Endometrial microvascular endothelial cells (primary cell): Measurements from ENCODE around the gene SPESP1. TPM values are rescaled to one million over a fixed set of nuclear protein-coding genes. Genes with fewer than 3 reads are reported as not detected.

Experiments used
- in situ Hi-C: cut with HindIII; loops from 2 replicates; pipeline ENCODE4 v1.10.0; 2017; ENCODE audit warnings: low sequenced_read_pairs, low pct_unique_long_range_greater_than_20kb; ENCODE audit errors: inconsistent ontology term
- total RNA-seq: library from RNA; depleted of rRNA; stranded (reverse); fragments of >200 nt; gene quantifications from one replicate; pipeline ENCODE4 v1.2.3, GENCODE V29; 2015; ENCODE audit errors: inconsistent ontology term

The SPESP1 gene
- total RNA-seq, 1 donor from 2014 or later: 1.5 TPM

GRCh38 chr15:68987676-68988075 lies 57.4 kb downstream of the SPESP1 start:
- in situ Hi-C loops: no loop called here

- in situ Hi-C loops: no loop called here
Measured at GRCh38 chr15:68989541-68990230, 59.4 kb downstream of the SPESP1 start.

- in situ Hi-C loops: no loop called here
Measured at GRCh38 chr15:68990231-68990991, 60.1 kb downstream of the SPESP1 start.

- in situ Hi-C loops: no loop called here
Measured at GRCh38 chr15:68990992-68991500, 60.7 kb downstream of the SPESP1 start.

GRCh38 chr15:68991723-68992122 lies 61.4 kb downstream of the SPESP1 start:
- in situ Hi-C loops: no loop called here

GRCh38 chr15:68992696-68993095 lies 62.4 kb downstream of the SPESP1 start:
- in situ Hi-C loops: no loop called here

GRCh38 chr15:68993276-68993675 lies 63.0 kb downstream of the SPESP1 start:
- in situ Hi-C loops: no loop called here

GRCh38 chr15:68994149-68994548 lies 63.8 kb downstream of the SPESP1 start:
- in situ Hi-C loops: no loop called here

- in situ Hi-C loops: no loop called here
Measured at GRCh38 chr15:68994981-68995761, 64.8 kb downstream of the SPESP1 start.

Other genes starting within 250 kb of the SPESP1 start
- gene ANP32A, start 109.6 kb upstream of the SPESP1 start, total RNA-seq: 91.5 TPM
- under 0.01 TPM for gene NOX5, start 84.2 kb downstream of the SPESP1 start, total RNA-seq
- gene GLCE, start 230.1 kb downstream of the SPESP1 start, total RNA-seq: 103 TPM